Measurements from ENCODE around the gene GPR78. TPM values are rescaled to one million over a fixed set of nuclear protein-coding genes. Genes with fewer than 3 reads are reported as not detected.

GPR78 gene
- total RNA-seq, 1 donor from 2014 or later: not detected

GRCh38 chr4:8601086-8601485, 20.9 kb downstream of the GPR78 start:
- no peak for DNase-seq

DNA sequence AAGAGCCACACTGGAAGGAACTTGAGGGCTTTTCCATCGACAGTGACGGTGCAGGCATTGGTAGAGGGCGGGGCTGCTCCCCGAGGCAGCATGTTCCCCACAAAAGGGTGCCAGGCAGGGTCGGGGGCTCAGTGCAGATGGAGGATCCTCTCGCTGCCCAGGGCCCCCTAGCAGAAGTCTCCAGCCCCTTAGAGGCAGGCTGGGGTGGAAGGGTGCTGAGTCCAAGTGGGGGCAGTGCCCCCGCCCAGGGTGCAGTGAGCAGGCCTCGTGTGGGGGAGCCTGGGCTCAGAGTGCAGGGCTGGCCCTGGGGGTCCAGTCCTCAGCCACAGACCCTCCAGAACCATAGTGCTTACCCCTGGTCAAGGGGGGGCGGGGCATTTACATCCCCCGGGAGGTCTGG, 21.4 kb downstream of the GPR78 start:
- DNase-seq: no peak

DNA sequence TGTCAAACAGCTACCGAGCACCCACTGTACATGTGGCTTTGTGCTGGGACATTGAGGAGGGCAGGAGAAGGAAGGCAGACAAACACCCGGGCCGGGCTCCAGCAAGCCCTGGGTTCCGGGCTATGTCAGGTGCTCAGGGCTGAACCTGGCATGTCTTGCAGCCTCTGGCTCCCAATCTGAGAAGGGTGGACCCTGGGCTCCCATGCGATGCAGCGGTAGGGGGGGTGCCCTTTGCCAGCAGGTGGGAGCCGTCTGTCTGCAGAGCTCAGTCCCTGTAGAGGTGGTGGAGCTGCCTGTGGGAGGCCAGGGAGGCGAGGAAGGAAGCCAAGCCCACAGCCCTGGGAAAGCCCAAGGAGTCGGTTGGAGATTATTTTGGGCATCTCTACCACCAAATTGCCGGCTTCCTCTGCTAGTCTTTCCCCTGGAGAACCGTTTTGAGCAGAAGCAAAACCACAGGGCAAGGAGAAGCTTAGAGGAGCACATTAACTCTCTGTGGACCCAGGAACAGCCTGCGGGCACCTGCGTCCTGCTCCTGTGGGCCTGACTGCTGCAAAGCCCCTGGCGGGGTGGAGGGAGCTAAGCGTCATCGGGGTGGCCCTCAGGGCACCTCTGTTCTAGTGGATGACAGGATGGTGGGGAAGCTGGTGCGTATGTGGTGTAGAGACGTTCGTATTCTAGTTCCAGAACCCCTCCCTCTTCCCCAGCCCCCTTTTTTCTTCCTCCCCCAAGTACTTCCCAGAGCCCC, 22.7 kb downstream of the GPR78 start:
- no peak for DNase-seq

DNA sequence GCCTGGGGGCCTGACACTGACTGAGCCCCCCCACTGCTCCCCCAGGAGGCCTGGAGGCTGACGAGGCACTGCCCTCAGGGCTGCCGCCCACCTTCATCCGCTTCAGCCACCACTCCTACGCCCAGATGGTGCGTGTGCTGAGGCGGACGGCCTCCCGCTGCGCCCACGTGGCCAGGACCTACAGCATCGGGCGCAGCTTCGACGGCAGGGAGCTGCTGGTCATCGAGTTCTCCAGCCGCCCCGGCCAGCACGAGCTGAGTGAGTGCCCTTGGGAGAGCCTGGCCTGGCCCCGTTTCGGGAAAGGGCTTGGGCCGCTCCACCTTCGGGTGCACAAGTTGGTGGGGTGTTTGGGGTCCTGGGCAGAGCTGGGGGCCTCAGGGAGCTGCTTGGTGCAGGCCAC, 23.7 kb downstream of the GPR78 start:
- no peak for DNase-seq

DNA sequence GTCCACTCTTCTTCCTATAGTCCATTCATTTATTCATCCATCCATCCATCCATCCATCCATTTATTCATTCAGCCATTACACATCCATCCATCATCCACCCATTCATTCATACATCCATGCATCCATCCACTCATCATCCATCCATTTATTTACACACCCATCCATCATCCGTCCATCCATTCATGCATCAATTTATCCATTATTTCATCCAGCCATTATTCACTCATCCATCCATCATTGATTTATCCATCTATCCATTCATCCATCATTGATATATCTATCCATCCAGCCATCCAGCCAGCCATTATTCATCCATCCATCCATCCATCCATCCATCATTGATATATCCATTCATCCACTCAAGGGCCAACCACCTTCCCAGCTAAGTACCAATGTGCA, 25.1 kb downstream of the GPR78 start:
- no peak for DNase-seq

GRCh38 chr4:8606476-8606875, 26.3 kb downstream of the GPR78 start:
- DNase-seq: no peak

- DNase-seq: no peak
These were observed 26.8 kb downstream of the GPR78 start for GRCh38 chr4:8606966-8607365.

DNA sequence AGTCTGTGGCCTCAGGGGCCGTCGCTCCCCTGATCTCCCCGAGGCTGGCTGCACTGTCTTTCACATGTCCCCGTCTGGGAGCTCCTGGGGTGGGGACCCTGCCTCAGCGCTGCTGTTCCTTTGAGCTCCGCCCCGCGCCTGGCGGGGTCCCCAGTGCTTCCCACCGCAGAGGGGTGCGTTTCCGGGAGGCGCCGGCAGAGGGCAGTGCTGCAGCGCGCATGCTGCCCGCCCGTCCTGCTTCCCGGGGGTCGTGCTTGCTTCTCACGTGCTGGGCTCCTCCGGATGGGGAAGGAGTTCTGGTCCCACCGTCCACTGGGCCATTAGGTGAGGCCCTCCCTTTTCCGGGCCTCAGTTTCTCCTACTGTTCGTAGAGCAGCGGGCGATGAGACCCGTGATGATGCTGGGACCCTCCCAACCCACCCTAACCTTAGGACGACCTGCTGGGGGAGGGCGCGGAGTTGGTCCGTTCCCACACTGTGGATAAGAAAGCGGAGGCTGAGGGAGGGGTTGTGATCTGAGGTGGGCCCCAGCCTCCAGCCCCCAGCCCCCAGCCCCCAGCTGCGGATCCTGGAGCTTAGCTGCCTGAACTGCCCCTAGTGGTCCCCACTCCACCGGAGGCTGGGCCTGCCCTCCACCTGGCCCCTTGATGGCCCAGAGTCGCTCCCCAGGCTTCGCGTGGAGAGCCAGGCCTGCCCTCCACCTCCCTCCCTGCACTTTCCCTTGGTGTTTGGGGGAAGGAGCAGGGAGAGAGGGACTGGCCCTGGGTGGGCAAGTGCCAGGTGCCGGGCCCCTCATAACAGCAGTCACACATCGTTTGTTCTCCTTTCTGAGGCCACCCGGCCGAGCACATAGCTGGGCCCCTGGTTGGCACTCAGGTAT, 27.6 kb downstream of the GPR78 start:
- DNase-seq: peak; percentile 51

- no peak for DNase-seq
These were observed 28.7 kb downstream of the GPR78 start for GRCh38 chr4:8608714-8609391.

GRCh38 chr4:8609406-8609805, 29.2 kb downstream of the GPR78 start:
- no peak for DNase-seq

GRCh38 chr4:8609824-8610350, 29.7 kb downstream of the GPR78 start:
- no peak for DNase-seq

GRCh38 chr4:8610858-8611616, 30.8 kb downstream of the GPR78 start:
- DNase-seq: no peak

DNA sequence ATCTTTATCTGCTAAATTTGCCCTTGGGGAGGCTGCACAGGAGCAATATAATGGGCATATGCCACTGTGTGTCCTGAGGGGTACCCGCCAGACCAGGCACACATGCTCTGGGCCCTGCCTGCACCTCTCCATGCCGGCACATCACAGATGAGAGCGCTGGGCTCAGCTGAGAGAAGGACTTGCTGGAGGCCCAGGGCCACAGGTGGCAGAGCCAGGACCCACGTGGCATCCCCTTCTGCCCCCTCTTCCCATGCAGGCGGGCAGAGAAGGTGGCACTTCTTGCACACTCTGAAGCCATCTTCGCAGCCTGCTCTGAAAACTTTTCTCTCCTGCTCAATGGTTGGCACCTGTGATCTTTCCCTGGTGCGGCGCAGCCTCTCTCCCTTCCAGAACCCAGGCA, 32.5 kb downstream of the GPR78 start:
- no peak for DNase-seq

DNA sequence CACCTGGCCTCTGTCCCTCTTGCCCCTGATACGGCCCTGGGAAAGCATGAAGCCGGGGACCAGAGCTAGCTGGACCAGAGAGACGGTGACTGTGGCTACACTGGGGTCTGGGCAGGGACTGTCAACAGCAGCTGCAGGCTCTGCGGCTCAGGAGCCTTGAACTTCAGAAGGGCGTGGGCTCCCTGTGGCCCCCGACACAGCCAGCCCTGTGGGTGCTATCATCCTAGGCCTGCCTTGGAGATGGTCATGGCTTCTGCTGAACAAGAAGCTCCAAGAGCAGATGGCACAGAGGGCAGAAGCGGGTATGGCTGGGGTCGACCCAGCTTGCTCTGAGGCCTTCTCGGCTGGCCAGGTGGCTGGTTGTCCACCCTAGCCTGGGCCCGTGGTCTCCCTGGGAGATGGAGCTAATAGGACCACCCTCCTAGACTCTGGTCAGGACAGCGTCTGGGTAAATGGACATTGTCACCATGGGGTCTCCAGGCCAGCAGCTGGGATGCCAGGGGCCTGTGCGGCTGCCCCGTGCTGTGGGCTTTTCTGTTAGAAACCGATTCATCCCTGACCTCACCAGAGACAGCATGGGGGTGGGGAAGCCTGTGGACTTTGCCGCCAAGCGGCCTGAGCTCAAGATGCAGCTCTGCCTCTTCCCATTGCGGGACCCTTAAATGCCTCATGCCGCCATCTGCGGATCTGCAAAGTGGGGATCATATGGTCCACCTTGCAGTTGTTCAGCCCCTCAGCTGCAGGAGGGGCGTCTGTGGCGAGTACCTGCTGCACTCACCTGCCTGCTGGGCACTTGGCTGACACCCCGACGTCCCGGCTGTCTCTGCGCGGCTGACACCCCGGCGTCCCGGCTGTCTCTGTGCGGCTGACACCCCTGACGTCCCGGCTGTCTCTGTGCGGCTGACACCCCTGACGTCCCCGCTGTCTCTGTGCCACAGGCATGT, 33.5 kb downstream of the GPR78 start:
- DNase-seq: no peak

- no peak for DNase-seq
These were observed 34.4 kb downstream of the GPR78 start for GRCh38 chr4:8614365-8615193.

GRCh38 chr4:8615366-8615765, 35.2 kb downstream of the GPR78 start:
- no peak for DNase-seq

DNA sequence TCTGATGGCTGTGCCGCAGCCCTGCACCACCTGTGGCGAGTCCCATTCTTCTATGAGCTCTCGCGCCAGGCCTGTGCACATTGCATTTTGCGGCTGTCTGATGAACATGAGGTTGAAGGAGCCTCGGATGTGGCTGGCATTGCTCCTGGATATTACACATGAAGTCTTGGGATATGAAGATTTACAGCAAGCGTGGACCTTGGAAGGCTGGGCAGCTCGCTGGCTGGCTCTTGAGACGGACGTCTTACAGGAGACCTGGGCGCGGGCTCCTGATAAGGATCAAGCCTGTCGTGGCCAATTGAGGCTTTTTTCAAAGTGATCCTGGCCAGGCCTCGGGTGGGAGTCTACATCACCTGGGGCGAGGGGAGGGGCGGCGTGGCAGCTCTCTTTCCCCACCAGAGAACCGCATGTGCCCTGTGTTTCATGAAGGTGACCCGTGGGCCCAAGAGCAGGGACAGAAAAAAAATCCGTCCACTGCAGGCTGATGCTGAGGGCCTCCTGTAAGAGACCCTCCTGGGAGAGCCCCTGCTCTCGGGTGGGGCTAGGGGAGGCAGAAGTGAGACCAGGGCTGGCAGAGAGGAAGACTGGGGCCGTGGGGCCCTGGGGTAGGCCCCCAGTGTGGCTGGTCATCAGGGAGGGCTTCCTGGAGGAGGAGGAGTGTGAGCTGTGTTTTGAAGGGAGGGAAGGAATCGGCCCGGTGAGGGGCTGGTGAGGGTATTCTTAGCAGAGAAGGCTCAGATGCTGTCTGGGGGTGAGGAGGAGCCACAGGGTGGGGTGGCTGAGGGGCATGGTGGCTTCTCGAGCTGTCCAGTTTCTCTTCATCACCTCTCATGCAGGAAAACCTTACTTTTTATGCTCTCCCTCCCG, 36.0 kb downstream of the GPR78 start:
- DNase-seq: no peak

- DNase-seq: no peak
These were observed 36.6 kb downstream of the GPR78 start for GRCh38 chr4:8616831-8617230.

DNA sequence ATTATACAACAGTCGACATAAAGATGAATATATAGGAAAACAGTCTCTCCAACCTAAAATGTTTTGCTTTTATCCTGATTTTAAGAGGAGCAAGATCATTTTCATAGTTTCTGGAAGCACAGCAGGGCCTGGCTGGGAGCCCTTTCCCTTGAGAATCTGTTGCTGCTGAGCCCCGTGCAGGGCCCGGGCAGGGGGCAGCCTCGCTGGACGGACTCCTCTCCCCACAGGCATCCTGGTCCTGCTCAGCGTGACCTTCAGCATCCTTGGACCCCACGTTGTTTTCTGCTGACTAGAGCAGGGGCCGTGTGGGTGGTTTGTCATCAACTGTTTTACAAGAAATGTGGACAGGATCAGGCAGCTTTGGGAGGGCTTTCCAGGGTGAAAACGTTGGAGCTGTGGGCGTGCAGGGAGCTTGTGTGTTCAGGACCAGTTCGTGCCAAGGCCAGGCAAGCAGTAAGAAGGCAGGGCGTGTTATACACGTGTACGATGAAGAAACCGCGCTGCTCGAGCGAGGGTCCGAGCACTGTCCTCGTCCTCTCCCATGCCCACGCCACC, 37.4 kb downstream of the GPR78 start:
- no peak for DNase-seq

Measured in dermis blood vessel endothelial cell (primary cell).